ENCODE measurements around the gene MLST8.

DNA sequence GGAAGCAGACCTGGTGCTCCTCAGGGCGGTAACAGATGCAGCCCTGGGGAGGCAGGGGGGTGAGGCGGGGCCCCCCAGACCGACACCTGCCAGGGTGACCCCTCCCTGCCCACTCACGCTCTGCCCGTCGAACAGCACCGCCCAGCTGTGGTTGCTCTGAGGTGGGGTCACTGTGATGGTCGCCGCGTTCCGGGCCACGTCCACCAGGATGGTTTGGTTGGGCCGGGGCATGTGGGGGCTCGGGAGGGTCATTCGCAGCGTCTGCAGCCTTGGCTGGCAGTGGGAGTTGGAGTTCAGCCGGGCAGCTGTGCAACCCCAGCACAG lies 4.7 kb downstream of the MLST8 start:
- TF ChIP-seq, protein P1, sequence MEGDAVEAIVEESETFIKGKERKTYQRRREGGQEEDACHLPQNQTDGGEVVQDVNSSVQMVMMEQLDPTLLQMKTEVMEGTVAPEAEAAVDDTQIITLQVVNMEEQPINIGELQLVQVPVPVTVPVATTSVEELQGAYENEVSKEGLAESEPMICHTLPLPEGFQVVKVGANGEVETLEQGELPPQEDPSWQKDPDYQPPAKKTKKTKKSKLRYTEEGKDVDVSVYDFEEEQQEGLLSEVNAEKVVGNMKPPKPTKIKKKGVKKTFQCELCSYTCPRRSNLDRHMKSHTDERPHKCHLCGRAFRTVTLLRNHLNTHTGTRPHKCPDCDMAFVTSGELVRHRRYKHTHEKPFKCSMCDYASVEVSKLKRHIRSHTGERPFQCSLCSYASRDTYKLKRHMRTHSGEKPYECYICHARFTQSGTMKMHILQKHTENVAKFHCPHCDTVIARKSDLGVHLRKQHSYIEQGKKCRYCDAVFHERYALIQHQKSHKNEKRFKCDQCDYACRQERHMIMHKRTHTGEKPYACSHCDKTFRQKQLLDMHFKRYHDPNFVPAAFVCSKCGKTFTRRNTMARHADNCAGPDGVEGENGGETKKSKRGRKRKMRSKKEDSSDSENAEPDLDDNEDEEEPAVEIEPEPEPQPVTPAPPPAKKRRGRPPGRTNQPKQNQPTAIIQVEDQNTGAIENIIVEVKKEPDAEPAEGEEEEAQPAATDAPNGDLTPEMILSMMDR (IDR thresholded peaks at IDR 0.05; ENCODE audit: borderline replicate concordance, extremely low read depth, low read length, poor library complexity, severe bottlenecking), result no peak
- no peak for TF ChIP-seq EZH2 (IDR thresholded peaks at IDR 0.05; ENCODE audit: borderline replicate concordance, low read depth, low read length, severe bottlenecking)

All from DND-41 (cell line).